Heart left ventricle (tissue), 13 donors: ENCODE measurements around the gene MANEAL.

Experiments
- POLR2A ChIP-seq, 2 donors: fragments of 450-650 bp; IDR thresholded peaks; one replicate each; pipeline ENCODE4 v1.6.1; 2017; ENCODE audit warnings: antibody characterized with exemption in 2 of 2, mild to moderate bottlenecking in 2 of 2, moderate library complexity in 2 of 2
- TF ChIP-seq, protein P1 (sequence below), 12 donors: fragments of 200-600 bp; sonication (generic) in 4 of 12; IDR thresholded peaks; one replicate each; pipeline versions ENCODE4 v1.5.0 to v1.8.0; 2018 to 2022; ENCODE audit warnings: antibody characterized with exemption in 12 of 12, mild to moderate bottlenecking in 5 of 12
- donor health status: ischemic (EF 13 %, LVEDD 7.1; RV severe dilation, severe dysfunction).
- donor health status: DM: no; HTN: yes; CAD: no.
- donor health status: DM: no; HTN: no; CAD: no.
- donor health status: ischemic (EF 25% LVEDD 6.9; RV normal size, moderate dysfunction).
- donor health status: ischemic (EF 25% LVEDD 5.7; RV mildly dilated, moderate dysfunction).
- donor health status: ischemic (EF 35%, LVEDD 5.7; RV mildly dilated, moderate dysfunction).
- donor health status: nonischemic (EF 11% LVEDD 7.7; RV severe dilation, severe dysfunction).
- donor health status: DM: yes; HTN: yes; CAD: no.
- donor health status: PGD.
- donor health status: ischemic (EF 29% LVEDD 5.4; RV normal size, mild dysfunction).
- donor health status: nonischemic (EF 23%, LVEDD 6.1; RV moderate dilation, normal function).

DNA sequence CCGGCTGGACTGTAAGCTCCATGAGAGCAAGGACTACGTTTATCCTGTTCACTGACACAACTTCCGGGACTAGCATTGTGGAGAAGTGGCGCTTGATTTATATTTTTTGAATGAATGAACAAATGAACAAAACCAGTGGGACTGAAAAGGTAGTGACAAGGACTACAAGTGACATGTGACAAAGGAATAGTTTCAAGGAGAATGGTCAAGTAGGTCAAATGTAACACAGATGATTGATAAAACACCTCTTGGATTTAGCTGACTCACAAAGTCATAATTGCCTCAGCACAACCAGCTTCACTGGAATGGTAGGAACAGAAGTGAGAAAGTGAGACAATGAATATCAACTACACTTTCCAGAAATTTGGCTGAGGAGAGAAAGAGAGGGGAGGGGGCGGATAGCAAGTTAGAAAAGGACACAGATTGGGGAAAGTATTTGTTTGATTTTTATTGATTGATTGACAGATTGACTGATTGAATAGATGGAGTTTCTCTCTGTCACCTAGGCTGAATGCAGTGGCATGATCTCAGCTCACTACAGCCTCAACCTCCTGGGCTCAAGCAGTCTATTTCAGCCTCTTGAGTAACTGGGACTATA lies 51.5 kb downstream of the MANEAL start:
- TF ChIP-seq POLR2A (IDR thresholded peaks at IDR 0.05) = no peak
- TF ChIP-seq, protein P1, sequence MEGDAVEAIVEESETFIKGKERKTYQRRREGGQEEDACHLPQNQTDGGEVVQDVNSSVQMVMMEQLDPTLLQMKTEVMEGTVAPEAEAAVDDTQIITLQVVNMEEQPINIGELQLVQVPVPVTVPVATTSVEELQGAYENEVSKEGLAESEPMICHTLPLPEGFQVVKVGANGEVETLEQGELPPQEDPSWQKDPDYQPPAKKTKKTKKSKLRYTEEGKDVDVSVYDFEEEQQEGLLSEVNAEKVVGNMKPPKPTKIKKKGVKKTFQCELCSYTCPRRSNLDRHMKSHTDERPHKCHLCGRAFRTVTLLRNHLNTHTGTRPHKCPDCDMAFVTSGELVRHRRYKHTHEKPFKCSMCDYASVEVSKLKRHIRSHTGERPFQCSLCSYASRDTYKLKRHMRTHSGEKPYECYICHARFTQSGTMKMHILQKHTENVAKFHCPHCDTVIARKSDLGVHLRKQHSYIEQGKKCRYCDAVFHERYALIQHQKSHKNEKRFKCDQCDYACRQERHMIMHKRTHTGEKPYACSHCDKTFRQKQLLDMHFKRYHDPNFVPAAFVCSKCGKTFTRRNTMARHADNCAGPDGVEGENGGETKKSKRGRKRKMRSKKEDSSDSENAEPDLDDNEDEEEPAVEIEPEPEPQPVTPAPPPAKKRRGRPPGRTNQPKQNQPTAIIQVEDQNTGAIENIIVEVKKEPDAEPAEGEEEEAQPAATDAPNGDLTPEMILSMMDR (IDR thresholded peaks at IDR 0.05) = no peak
